Panc1 (cell line): ENCODE results near the gene PELI2. TPM values are rescaled to one million over a fixed set of nuclear protein-coding genes. Genes with fewer than 3 reads are reported as not detected.
A peak's percentile ranks its signal among the peaks of the same experiment; 100 is the strongest.

Experiments used
- ATAC-seq: fragments of 200-7000 bp; cut with Tn5 transposase; 2 replicates; pipeline ENCODE4 v1.9.1; 2020; ENCODE audit warnings: mild to moderate bottlenecking, moderate library complexity
- BruUV-seq: library from RNA; stranded (reverse); fragments of 400-500 nt; replicated peaks from 2 replicates; lab custom pipeline; 2021; lab: Mats Ljungman, UMichigan
- CTCF ChIA-PET: fragments of 300-600 bp; sonication (Branson Sonifier 250); formaldehyde crosslinking; loops from one replicate; lab custom pipeline; 2022; ENCODE audit warnings: antibody characterized with exemption; lab: Charles Lee
- POLR2A ChIA-PET: fragments of 300-600 bp; sonication (Branson Sonifier 250); formaldehyde crosslinking; loops from one replicate; lab custom pipeline; 2022; ENCODE audit warnings: antibody characterized with exemption; lab: Charles Lee
- DNase-seq: peaks from one replicate; pipeline ENCODE4 v3.0.0-alpha.2; 2010; ENCODE audit warnings: low read depth, low spot score
- H3K27ac ChIP-seq: 2 replicates; pipeline ENCODE4 v1.5.1; 2011; ENCODE audit warnings: mild to moderate bottlenecking, low read length, inconsistent platforms
- H3K27me3 ChIP-seq: fragments of 200-500 bp; sonication (Bioruptor generic); 2 replicates; pipeline ENCODE4 v1.6.0; 2014; ENCODE audit warnings: low read length, inconsistent platforms; ENCODE audit not compliant: control insufficient read depth, insufficient read depth
- H3K36me3 ChIP-seq: fragments of 200-500 bp; sonication (Bioruptor generic); 2 replicates; pipeline ENCODE4 v1.5.1; 2014; ENCODE audit warnings: inconsistent platforms, mild to moderate bottlenecking, low read length, moderate library complexity; ENCODE audit not compliant: control insufficient read depth, insufficient read depth
- H3K4me1 ChIP-seq: 2 replicates; pipeline ENCODE4 v1.5.1; 2011; ENCODE audit warnings: inconsistent platforms, mild to moderate bottlenecking, low read length, moderate library complexity; ENCODE audit not compliant: control insufficient read depth, insufficient read depth
- H3K4me3 ChIP-seq, 2 experiments: 2 replicates each; pipeline ENCODE4 v1.5.1; 2011 to 2012; ENCODE audit warnings: low read depth in 2 of 2, low read length in 2 of 2, mild to moderate bottlenecking in 2 of 2, inconsistent platforms in 1 of 2, moderate library complexity in 1 of 2
- H3K9me3 ChIP-seq: fragments of 200-500 bp; sonication (Bioruptor generic); 2 replicates; pipeline ENCODE4 v1.5.1; 2014; ENCODE audit warnings: low read depth, mild to moderate bottlenecking, inconsistent platforms, low read length, moderate library complexity; ENCODE audit not compliant: control insufficient read depth, insufficient read depth
- CTCF ChIP-seq: fragments of 450-650 bp; IDR thresholded peaks from 2 replicates; pipeline ENCODE4 v1.5.1; 2017; ENCODE audit warnings: mild to moderate bottlenecking
- POLR2AphosphoS5 ChIP-seq: IDR thresholded peaks from 2 replicates; pipeline ENCODE4 v1.6.1; 2012; ENCODE audit warnings: mild to moderate bottlenecking, low read depth, low read length, moderate library complexity
- REST ChIP-seq, 2 experiments: IDR thresholded peaks; 2 replicates each; pipeline ENCODE4 v1.6.1; 2011 to 2012; ENCODE audit warnings: low read depth in 2 of 2, control low read depth in 1 of 2, low read length in 1 of 2, mild to moderate bottlenecking in 1 of 2, moderate library complexity in 1 of 2; ENCODE audit not compliant: insufficient read depth in 1 of 2
- TCF7L2 ChIP-seq: IDR thresholded peaks from 2 replicates; pipeline ENCODE4 v1.6.1; 2011; ENCODE audit warnings: mild to moderate bottlenecking, low read depth, low read length, inconsistent platforms
- in situ Hi-C: cut with HindIII; loops from 2 replicates; pipeline ENCODE4 v1.10.0; 2016; ENCODE audit warnings: low sequenced_read_pairs, low pct_unique_long_range_greater_than_20kb
- intact Hi-C: fragments of 100-400 bp; cut with micrococcal nuclease; formaldehyde crosslinking; loops from one replicate; pipeline ENCODE4 v1.10.0; 2022; ENCODE audit not compliant: unreplicated experiment
- total RNA-seq: library from RNA; stranded (reverse); gene quantifications from one replicate; pipeline ENCODE4 v1.2.1, GENCODE V29; 2021; ENCODE audit not compliant: unreplicated experiment

PELI2 gene
- total RNA-seq, 1 experiment from 2014 or later: 0.28 TPM

GRCh38 chr14:56333359-56334292 is 215.4 kb downstream of the PELI2 start:
- POLR2A ChIA-PET: no interaction called here
- peak; percentile 89 for ATAC-seq
- no TSS peak for BruUV-seq

GRCh38 chr14:56334458-56334857 is 216.2 kb downstream of the PELI2 start:
- DNase-seq (no peak), ATAC-seq (no peak)
- POLR2A ChIA-PET: interaction anchor here (0.6 kb wide), 1 partner anchor 669 kb away, joined by 10 read pairs; no protein-coding TSS in a partner anchor
- H3K27ac ChIP-seq: no peak overlapping the region
- no peaks in the 10 kb centered on the region for H3K27me3 ChIP-seq
- no TSS peak for BruUV-seq
- H3K36me3 ChIP-seq: no peaks in the 10 kb centered on the region
- no peak overlapping the region for H3K4me3 ChIP-seq
- in situ Hi-C loops: no loop called here
- H3K4me1 ChIP-seq: no peaks in the 10 kb centered on the region
- CTCF ChIA-PET: no interaction called here
- H3K9me3 ChIP-seq: no peaks in the 10 kb centered on the region
- TF ChIP-seq REST (IDR thresholded peaks at IDR 0.05; ENCODE audit: insufficient read depth in 1 of 2, low read depth in 2 of 2, low read length in 1 of 2): no peak
- intact Hi-C loops: no loop called here

More at GRCh38 chr14:56333359-56334292, 215.4 kb downstream of the PELI2 start:
- CTCF ChIA-PET: no interaction called here
- Histone ChIP-seq H3K9me3 (no peaks in the 10 kb centered on the region), H3K27me3 (no peaks in the 10 kb centered on the region), H3K27ac (no peak overlapping the region), H3K36me3 (no peaks in the 10 kb centered on the region), H3K4me1 (no peaks in the 10 kb centered on the region), H3K4me3 (no peak overlapping the region)
- intact Hi-C loops: no loop called here
- TF ChIP-seq TCF7L2 (no peak), CTCF (no peak), REST (IDR thresholded peaks at IDR 0.05; ENCODE audit: insufficient read depth in 1 of 2, low read depth in 2 of 2, low read length in 1 of 2) (no peak), POLR2AphosphoS5 (no peak)
- in situ Hi-C loops: no loop called here
- DNase-seq: no peak
